T-helper 1 cell treated with Interleukin-12 subunit alpha and Interleukin-12 subunit beta and Interleukin-4 antibody, amounts not matched to agents 30 ng/mL and 1 ng/mL, for 36 hours (primary cell): ENCODE data around the gene FOXJ3. TPM values are rescaled to one million over a fixed set of nuclear protein-coding genes. Genes with fewer than 3 reads are reported as not detected.

ENCODE experiments used
- intact Hi-C: fragments of 100-400 bp; cut with micrococcal nuclease; formaldehyde crosslinking; loops from one replicate; pipeline ENCODE4 v1.15.1; 2024
- total RNA-seq: library from RNA; stranded (reverse); gene quantifications from 2 replicates; pipeline ENCODE4 v1.2.3, GENCODE V29; 2022

The FOXJ3 gene
- 56.0 and 56.2 TPM in 2 replicates for total RNA-seq

GRCh38 chr1:42335050-42335808 is at the start of gene FOXJ3:
Gene FOXJ3, minus strand, starts transcription at chr1:42335235. Its CDS starts 24,142 bp downstream, at chr1:42311093.
- intact Hi-C loops: loop anchor here (1.0 to 10.0 kb wide), 11 partner anchors 15 to 840 kb away; partner anchors contain the start of genes C1orf50, CCDC30, CFAP57 and EBNA1BP2

DNA sequence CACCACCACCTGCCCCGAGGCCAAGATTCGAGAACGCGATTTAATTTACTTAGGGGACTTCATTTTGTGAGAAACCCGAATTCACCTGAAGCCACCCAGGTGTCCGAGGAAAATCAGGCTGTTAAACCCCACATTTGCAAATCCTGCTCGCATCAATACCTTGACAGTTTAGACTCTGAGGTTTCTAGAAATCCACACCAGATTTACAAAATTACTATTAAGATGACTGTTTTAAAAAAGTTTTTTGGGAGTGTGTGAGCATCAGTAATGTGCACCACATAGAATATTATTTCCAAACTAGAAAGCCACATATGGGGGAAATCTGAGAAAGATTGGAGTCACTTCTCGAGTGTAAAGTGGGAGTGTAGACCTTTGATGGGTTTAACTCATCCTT is 46.2 kb upstream of the FOXJ3 start:
- intact Hi-C loops: loop anchor here (2.0 to 5.0 kb wide), 3 partner anchors 46 to 204 kb away; partner anchors contain the start of genes CCDC30 and FOXJ3

DNA sequence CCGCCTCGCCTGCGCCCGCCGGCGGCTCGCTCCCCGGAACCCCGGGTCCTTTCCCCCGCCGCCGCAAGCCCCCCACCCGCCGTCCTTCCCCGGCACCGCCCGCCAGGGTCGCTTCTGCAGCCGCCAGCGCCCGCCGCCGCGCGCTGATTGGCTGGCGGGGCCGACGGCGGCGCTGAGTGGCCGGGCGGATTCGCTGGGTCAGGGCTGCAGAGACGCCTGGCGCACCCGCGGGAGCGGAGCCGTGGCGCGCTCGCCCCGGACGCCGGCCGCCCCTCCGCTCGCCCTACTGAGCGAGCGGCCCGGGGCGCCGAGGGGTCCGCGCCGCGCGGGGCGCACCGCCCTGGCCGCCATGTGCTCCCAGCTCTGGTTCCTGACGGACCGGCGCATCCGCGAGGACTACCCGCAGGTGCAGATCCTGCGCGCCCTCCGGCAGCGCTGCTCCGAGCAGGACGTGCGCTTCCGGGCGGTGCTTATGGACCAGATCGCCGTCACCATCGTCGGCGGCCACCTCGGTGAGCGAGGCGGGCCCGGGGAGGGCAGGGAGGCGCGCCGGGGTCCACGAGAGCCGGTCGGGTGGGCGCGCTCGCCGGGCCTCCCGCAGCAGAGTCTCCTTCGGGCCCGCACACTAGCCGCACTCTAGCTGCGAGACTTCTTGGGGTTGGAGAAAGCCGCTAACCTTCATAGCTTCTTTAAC is 45.7 kb upstream of the FOXJ3 start, which contains the start of gene RIMKLA:
Gene RIMKLA, plus strand, starts transcription at position 207 of the 694 bp plus-strand sequence. Its CDS starts 143 bp downstream, at position 350.
- intact Hi-C loops: loop anchor here (2.0 to 5.0 kb wide), 3 partner anchors 46 to 203 kb away; partner anchors contain the start of genes CCDC30 and FOXJ3

- intact Hi-C loops: loop anchor here (2.0 to 5.0 kb wide), 3 partner anchors 45 to 203 kb away; partner anchors contain the start of genes CCDC30 and FOXJ3
Measured at GRCh38 chr1:42379794-42380585, 45.0 kb upstream of the FOXJ3 start.

GRCh38 chr1:42372796-42373195 is 37.8 kb upstream of the FOXJ3 start:
- intact Hi-C loops: no loop called here

- intact Hi-C loops: no loop called here
Measured at GRCh38 chr1:42370876-42371549, 36.0 kb upstream of the FOXJ3 start.

DNA sequence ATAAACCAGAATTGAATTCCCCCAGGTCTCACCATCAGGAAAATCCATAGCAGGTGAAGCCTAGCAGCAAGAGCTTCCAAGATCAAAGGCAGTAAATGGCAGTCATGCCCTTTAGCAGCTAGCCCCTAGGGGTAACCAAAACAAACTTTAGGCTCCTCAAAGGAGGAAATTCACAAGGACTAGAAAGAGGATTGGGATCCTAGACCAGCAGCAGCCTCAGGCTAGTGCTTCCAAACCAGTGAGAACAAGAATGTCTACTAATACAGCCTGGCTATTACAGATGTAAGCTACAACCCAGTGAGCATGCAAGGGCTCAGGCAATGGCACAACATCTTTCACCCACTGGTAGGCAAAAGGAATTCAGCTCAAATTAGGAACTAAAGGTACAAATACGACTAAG is 34.4 kb upstream of the FOXJ3 start:
- intact Hi-C loops: no loop called here

- intact Hi-C loops: no loop called here
Measured at GRCh38 chr1:42368096-42368795, 33.2 kb upstream of the FOXJ3 start.

- intact Hi-C loops: no loop called here
Measured at GRCh38 chr1:42365118-42365517, 30.1 kb upstream of the FOXJ3 start.

DNA sequence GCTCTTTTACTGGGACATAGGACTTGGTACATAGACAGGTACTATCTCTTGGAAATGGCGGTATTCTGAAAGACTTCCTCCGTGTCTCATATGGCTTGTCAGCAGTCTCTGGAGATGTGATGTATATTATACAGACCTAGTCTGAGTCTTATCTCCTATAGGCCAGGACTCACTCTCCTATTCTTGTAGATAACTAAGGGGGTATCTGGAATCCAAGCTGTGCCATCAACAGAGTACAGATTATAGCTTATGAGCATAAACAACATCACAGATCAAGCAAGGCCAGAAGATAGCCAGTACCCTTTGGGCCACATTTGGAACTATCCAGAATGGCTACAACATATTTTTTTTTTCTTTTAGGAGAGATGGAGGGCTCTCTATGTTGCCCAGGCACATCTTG is 29.5 kb upstream of the FOXJ3 start:
- intact Hi-C loops: no loop called here

DNA sequence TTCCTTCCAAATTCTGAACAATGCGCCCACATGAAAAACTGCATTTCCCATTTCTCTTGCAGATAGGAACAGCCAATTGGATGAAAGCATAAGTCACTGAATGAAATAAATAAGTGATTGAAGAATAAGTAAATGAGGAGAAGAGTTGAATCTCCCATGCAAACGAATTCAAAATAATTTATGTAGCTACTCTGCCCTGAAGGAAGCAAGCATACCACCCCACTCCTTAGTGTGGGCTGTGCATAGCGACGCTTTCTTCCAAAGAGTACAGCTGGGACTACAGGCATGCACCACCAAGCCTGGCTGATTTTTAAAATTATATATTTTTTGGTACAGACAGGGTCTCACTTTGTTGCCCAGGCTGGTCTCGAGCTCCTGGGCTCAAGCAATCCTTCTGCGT is 29.1 kb upstream of the FOXJ3 start:
- intact Hi-C loops: no loop called here

DNA sequence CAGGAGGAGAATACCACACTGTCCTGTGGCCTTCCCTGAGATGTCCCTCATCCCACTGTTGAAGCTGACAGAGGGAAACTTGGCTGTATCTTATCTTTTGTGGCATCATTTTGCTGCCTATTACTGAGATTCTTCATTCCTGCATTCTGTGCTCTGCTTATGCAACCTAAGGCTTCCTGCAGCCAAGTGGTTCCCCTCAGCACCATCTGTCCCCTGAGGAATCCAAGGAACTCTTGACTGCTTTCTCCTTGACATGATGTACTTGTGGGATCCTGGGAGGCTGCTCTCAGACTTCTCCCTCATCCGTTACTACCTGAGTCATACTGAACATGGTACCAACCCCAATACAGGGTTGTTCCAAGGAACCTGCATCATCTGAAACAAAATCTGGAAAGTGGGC is 24.4 kb upstream of the FOXJ3 start:
- intact Hi-C loops: no loop called here

DNA sequence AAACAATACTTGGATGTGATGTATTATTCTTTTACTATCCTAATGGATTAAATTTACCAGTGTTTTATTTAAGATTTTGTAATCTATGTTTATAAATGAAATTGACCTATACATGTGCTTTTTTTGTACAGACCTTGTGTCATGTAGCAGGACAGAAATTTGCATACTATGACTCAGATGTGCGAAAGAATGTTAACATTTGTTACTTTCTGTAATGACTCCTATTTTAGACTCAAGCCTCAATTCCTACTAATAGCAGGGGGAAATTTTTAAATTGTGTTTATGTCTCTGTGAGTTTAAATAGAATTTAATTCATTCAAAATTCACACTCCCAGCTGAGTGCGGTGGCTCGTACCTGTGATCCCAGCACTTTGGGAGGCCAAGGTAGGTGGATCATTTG is 23.8 kb upstream of the FOXJ3 start:
- intact Hi-C loops: no loop called here

GRCh38 chr1:42350086-42350485 is 15.1 kb upstream of the FOXJ3 start:
- intact Hi-C loops: no loop called here

DNA sequence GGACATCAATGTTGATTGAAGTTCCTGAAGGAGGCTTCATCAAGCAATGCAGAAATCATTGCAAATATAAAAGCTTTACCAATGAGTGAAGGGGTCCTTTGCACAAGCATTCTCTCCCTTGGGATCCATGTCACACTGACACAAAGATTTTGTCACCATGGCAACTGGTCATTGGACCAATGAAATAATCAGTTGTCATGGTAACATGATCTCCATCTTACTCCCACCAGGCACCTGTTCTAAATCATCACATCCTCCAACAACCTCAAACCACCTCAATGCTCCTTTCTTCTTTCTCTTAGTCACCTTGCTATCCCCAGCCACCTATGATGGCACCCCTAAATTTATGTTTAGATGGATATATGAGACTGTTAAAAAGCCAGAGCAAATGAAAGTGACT is 13.5 kb upstream of the FOXJ3 start:
- intact Hi-C loops: no loop called here

GRCh38 chr1:42343049-42343448 is 8.0 kb upstream of the FOXJ3 start:
- intact Hi-C loops: no loop called here

DNA sequence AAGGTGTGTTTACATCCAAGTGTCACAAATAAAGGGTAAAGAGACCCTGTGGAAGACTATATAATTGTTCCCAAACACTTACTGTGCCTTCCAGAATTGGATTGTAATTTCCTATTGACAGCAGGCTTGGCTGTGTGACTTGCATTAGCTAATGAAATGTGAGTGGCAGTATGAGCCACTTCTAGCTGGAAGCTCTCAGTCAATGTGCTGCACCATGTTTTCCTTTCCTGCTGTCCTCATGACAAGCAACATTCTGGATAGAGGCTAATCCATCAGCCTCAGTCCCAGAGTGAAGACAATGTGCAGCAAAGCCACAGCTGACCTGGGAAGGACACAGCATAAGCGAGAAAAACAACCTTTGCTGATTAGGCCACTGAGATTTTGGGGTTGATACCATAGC is 5.9 kb upstream of the FOXJ3 start:
- intact Hi-C loops: no loop called here

- intact Hi-C loops: no loop called here
Measured at GRCh38 chr1:42340093-42340492, 5.1 kb upstream of the FOXJ3 start.

GRCh38 chr1:42336978-42337377 is 1.9 kb upstream of the FOXJ3 start:
- intact Hi-C loops: loop anchor here (5.0 to 10.0 kb wide), 4 partner anchors 422 to 838 kb away; partner anchors contain the start of genes CFAP57, EBNA1BP2 and HIVEP3
